ENCODE data around the gene FOLH1.
"Not testable (repeated sequence)": the region's sequence is repeated elsewhere in the genome, so short reads cannot be mapped to it uniquely, and the experiment has no call there.

The FOLH1 gene

DNA sequence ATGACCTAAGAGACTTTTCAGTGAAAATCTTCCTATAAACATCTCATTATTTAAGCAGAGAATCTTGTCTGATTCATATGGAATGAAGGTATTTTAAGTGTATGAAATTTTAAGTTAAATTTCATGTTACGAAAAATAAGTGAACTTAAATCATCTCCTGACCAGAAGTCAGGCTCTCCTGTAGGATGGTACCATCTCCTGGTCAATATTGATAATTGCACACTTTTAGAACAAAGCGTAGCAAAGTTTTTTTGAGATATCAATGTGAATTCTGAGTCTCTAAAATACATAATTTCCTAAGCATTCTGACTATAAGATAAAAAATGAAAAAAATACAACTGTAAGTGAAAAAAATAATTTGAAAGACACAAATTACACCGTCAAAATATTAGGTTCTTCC, 38.8 kb downstream of the FOLH1 start:
- CTCF ChIA-PET; H3K4me3 ChIP-seq (ENCODE audit: low read depth, low read length); DNase-seq (ENCODE audit: low read depth, low spot score); POLR2A ChIA-PET: not testable (repeated sequence)

DNA sequence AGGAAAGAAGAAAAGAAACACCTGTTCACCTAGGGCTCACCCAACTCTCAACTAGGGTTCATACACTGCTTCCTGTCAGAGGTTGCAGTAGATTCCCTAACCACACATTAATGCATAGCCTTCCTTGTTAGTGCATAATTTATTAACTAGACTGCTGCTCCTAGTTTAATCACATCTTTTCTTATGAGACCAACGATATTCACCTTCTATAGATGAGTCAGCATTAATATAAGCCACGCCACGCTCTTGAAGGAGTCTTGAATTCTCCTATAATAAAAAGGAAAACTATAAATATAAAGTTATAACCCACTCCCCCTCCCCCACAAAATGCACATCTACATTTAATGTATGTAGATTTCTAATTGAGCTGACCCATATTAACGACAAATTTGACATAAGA, 39.4 kb downstream of the FOLH1 start:
- H3K4me3 ChIP-seq (ENCODE audit: low read depth, low read length); POLR2A ChIA-PET; CTCF ChIA-PET; DNase-seq (ENCODE audit: low read depth, low spot score): not testable (repeated sequence)

DNA sequence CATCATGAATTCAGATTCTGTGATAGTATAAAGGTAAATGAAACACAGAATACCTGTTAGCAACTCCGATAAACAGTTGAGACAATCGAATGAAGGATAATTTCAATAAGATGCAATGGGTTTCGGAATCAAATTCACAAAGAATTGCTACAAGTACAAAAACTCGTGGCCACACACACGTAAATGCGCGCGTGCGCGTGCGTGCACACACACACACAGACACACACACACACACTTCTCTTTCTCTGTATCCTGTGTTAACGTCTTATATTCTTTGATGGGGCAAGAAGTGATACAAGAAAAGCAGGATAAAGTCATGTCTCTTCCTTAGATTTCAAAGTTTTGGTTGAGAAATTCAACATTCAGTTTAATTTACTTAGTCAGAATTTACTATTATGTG, 57.2 kb downstream of the FOLH1 start:
- DNase-seq (ENCODE audit: low read depth, low spot score), result no peak
- no peak overlapping the region for H3K4me3 ChIP-seq (ENCODE audit: low read depth, low read length)
- ChIA-PET POLR2A (no interaction called here), CTCF (no interaction called here)
- TF ChIP-seq, protein P1, sequence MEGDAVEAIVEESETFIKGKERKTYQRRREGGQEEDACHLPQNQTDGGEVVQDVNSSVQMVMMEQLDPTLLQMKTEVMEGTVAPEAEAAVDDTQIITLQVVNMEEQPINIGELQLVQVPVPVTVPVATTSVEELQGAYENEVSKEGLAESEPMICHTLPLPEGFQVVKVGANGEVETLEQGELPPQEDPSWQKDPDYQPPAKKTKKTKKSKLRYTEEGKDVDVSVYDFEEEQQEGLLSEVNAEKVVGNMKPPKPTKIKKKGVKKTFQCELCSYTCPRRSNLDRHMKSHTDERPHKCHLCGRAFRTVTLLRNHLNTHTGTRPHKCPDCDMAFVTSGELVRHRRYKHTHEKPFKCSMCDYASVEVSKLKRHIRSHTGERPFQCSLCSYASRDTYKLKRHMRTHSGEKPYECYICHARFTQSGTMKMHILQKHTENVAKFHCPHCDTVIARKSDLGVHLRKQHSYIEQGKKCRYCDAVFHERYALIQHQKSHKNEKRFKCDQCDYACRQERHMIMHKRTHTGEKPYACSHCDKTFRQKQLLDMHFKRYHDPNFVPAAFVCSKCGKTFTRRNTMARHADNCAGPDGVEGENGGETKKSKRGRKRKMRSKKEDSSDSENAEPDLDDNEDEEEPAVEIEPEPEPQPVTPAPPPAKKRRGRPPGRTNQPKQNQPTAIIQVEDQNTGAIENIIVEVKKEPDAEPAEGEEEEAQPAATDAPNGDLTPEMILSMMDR (IDR thresholded peaks at IDR 0.05; ENCODE audit: insufficient read depth, low read length, missing control alignments), result no peak

DNA sequence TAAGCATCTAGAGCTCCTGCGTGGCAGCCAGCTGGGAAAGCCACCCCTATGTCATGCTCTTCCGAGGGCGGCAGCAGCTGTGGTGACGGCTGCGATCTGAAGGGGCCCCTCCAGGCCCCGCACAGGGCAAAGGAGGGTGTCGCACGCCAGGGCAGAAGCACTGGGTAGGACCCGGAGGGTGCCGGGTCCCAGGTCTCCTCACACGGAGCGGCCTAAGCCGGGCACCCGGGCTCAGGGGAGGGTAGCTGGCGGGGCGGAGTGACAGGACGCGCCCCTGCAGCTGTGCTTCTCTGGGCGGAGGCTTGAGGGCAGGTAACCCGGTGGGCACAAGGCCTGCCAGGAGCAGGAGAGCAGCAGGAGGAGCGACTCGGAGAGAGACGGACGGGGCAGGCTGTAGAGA, 106.0 kb downstream of the FOLH1 start:
- DNase-seq (ENCODE audit: low read depth, low spot score); CTCF ChIA-PET; H3K4me3 ChIP-seq (ENCODE audit: low read depth, low read length); POLR2A ChIA-PET: not testable (repeated sequence)

Data from AG04449 (cell line).